ENCODE results near the gene PDE7B.
A peak's percentile ranks its signal among the peaks of the same experiment; 100 is the strongest.

Gene PDE7B

DNA sequence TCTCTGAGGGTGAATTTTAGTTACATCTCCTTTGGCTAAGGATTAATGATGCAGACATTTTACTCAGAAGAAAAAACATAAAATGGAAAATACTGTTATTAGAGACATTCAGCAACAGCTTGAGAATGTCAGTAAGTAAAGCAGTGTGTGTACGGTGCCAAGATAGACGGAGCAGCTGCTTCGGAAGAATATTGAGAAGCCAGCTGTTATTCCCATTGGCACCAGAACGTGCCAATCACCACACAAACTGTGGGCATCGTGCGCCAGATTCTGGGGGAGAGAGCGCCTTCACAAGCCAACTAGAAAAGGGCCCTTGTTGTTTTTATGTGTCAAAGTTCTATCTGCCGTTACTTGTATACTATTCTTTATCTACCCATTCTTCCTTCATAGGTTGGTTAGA, 235.2 kb downstream of the PDE7B start:
- no peak overlapping the region for H3K4me3 ChIP-seq (ENCODE audit: low read depth, low read length)
- no peak for DNase-seq (ENCODE audit: low read depth)
- TF ChIP-seq, protein P1, sequence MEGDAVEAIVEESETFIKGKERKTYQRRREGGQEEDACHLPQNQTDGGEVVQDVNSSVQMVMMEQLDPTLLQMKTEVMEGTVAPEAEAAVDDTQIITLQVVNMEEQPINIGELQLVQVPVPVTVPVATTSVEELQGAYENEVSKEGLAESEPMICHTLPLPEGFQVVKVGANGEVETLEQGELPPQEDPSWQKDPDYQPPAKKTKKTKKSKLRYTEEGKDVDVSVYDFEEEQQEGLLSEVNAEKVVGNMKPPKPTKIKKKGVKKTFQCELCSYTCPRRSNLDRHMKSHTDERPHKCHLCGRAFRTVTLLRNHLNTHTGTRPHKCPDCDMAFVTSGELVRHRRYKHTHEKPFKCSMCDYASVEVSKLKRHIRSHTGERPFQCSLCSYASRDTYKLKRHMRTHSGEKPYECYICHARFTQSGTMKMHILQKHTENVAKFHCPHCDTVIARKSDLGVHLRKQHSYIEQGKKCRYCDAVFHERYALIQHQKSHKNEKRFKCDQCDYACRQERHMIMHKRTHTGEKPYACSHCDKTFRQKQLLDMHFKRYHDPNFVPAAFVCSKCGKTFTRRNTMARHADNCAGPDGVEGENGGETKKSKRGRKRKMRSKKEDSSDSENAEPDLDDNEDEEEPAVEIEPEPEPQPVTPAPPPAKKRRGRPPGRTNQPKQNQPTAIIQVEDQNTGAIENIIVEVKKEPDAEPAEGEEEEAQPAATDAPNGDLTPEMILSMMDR (conservative IDR thresholded peaks at IDR 0.05; ENCODE audit: low read depth, low read length) = no peak

DNA sequence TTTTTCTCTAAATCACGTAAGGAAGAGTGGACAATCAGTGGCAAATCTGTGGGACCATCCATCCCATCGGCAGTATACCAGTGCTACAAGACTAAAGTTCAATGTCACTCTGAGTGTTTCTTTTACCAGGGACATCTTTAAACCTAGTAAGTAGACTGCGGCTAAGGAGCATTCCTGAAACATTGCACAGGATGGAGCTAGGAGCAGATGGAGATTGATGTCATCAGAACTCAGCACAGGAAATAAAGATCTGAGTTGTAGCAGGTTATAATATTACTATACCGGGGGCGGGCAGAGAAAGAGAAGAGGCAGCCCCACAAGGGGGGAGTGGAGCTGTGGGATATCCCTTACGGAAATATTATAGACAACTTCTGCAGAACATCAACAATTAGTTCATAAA, 236.5 kb downstream of the PDE7B start:
- peak; percentile 60 for DNase-seq (ENCODE audit: low read depth)
- TF ChIP-seq, protein P1 (conservative IDR thresholded peaks at IDR 0.05; ENCODE audit: low read depth, low read length) = no peak
- no peak overlapping the region for H3K4me3 ChIP-seq (ENCODE audit: low read depth, low read length)

DNA sequence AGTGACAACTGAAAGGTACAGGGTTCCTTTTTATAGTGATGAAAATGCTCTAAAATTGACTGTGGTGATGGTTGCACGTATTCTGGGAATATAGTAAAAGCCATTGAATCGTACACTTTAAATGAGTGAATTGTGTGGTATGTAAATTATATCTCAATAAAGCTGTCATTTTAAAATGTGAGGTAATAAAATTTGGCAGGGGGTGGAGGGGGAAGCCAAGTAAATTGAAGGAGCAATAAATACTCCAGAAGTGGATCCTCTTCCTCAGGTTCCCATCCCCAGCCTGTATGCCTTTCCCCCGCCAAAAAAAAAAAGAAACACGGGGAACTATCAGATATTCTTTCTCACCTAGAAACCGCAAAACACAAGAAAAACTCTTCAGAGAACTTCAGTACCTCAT, 237.2 kb downstream of the PDE7B start:
- no peak overlapping the region for H3K4me3 ChIP-seq (ENCODE audit: low read depth, low read length)
- TF ChIP-seq, protein P1 (conservative IDR thresholded peaks at IDR 0.05; ENCODE audit: low read depth, low read length) = no peak

DNA sequence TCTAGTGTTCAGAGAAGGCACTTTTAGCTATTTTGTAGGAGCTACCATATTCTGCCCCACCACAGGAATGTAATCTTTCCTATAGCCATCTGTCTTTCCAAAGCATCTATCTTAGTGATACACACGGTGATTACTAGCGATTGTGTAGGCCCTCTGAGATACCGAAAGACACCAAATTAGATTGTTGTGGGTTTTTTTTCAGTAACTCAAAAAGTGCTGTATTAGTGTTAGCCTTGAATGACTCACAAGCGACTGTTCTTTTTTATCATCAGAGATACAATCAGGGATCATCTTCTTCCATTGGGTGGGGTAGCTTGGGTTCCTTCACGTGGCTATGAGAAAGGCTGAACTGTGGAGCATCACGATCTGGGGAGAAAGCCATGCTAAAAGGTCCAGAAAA, 238.4 kb downstream of the PDE7B start:
- TF ChIP-seq, protein P1 (conservative IDR thresholded peaks at IDR 0.05; ENCODE audit: low read depth, low read length) = no peak
- DNase-seq (ENCODE audit: low read depth) = no peak
- no peak overlapping the region for H3K4me3 ChIP-seq (ENCODE audit: low read depth, low read length)

More for the DNA sequence above, 237.2 kb downstream of the PDE7B start:
- no peak for DNase-seq (ENCODE audit: low read depth)

DNA sequence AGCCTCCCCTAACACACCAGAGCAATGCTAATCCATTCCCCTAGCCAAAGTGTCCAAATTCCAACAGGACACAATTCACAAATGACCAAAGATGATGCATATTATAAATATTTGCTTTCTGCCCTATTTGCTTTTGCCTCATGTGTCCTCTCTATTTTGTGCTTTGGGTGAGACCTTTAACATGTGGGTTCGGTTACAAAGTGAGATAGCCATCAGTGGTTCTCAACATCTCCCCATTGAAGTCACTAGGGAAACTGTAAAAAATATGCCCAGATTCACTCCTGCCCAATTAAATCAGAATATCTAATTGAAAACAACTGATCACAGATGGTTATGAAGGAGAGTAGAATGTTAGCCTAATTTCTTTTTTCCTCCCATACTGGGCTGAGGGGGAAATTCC, 239.4 kb downstream of the PDE7B start:
- no peak overlapping the region for H3K4me3 ChIP-seq (ENCODE audit: low read depth, low read length)
- TF ChIP-seq, protein P1 (conservative IDR thresholded peaks at IDR 0.05; ENCODE audit: low read depth, low read length) = no peak
- no peak for DNase-seq (ENCODE audit: low read depth)

DNA sequence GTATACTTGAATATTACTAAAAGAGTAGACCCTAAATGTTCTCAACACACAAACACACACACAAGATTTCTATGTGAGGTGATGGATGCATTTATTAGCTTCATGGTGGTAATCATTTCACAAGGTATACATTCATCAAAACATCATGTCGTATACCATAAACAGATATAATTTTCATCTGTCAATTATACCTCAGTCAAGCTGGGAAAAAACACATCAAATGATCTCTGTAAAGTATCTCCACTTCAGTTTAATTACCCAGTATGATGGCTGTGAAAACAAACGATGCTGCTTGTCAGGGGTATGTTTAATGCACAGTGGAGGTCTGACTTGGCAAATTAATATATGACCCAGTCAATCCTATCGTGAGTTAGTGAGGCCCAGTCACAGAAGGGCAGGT, 241.4 kb downstream of the PDE7B start:
- DNase-seq (ENCODE audit: low read depth) = no peak
- TF ChIP-seq, protein P1 (conservative IDR thresholded peaks at IDR 0.05; ENCODE audit: low read depth, low read length) = no peak
- H3K4me3 ChIP-seq (ENCODE audit: low read depth, low read length) = no peak overlapping the region

DNA sequence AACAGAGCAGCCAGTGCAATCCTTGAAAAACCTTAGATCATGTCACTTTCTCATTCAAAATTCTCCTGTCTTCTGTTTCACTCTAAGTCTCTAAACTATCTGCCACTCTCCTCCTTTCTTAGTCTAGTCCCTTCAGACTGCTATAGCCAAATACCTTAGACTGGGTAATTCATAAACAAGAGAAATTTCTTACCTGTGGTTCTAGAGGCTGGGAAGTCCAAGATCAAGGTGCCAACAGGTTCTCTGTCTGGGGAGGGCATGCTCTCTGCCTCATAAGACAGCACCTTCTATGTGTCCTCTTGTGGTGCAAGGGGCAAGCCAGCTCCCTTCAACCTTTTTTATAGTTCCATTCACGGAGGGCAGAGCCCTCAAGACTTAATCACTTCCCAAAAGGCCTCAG, 242.3 kb downstream of the PDE7B start:
- no peak for DNase-seq (ENCODE audit: low read depth)
- TF ChIP-seq, protein P1 (conservative IDR thresholded peaks at IDR 0.05; ENCODE audit: low read depth, low read length) = no peak
- no peak overlapping the region for H3K4me3 ChIP-seq (ENCODE audit: low read depth, low read length)
